Suprapubic skin (tissue), 4 donors: ENCODE data around the gene RASA4.
"Not testable (repeated sequence)": the region's sequence is repeated elsewhere in the genome, so short reads cannot be mapped to it uniquely, and the experiment has no call there.

ENCODE experiments used
- CTCF ChIP-seq, 2 donors: fragments of 200-600 bp in 1 of 2; fragments of 450-650 bp in 1 of 2; sonication (generic) in 1 of 2; IDR thresholded peaks; one replicate each; pipeline ENCODE4 v1.5.1; 2016 to 2019; ENCODE audit warnings: antibody characterized with exemption in 2 of 2, mild to moderate bottlenecking in 1 of 2, moderate library complexity in 1 of 2
- EP300 ChIP-seq: sonication (generic); formaldehyde crosslinking; IDR thresholded peaks from one replicate; pipeline ENCODE4 v1.6.1; 2017; ENCODE audit warnings: antibody characterized with exemption
- POLR2A ChIP-seq, 2 donors: fragments of 450-650 bp; IDR thresholded peaks; one replicate each; pipeline ENCODE4 v1.6.1; 2017; ENCODE audit warnings: antibody characterized with exemption in 2 of 2, mild to moderate bottlenecking in 2 of 2, moderate library complexity in 2 of 2
- POLR2AphosphoS5 ChIP-seq, 3 donors: sonication (generic); formaldehyde crosslinking; IDR thresholded peaks; one replicate each; pipeline ENCODE4 v1.6.1; 2017; ENCODE audit warnings: antibody characterized with exemption in 3 of 3

GRCh38 chr7:102592477-102593019 lies 24.0 kb downstream of the RASA4 start:
- TF ChIP-seq CTCF (IDR thresholded peaks at IDR 0.05); POLR2AphosphoS5 (IDR thresholded peaks at IDR 0.05); POLR2A (IDR thresholded peaks at IDR 0.05); EP300: not testable (repeated sequence)
